HG03108 (cell line): ENCODE data around the gene RSPH10B2.
"Not testable (repeated sequence)": the region's sequence is repeated elsewhere in the genome, so short reads cannot be mapped to it uniquely, and the experiment has no call there.

Experiments used
- ATAC-seq: cut with Tn5 transposase; IDR thresholded peaks from one replicate; pipeline ENCODE4 v1.9.1; 2021; ENCODE audit warnings: moderate library complexity; ENCODE audit not compliant: unreplicated experiment

The RSPH10B2 gene

GRCh38 chr7:6837081-6837480, 83.2 kb downstream of the RSPH10B2 start:
- ATAC-seq, result not testable (repeated sequence)

GRCh38 chr7:6842278-6842921, 88.5 kb downstream of the RSPH10B2 start:
- not testable (repeated sequence) for ATAC-seq

- ATAC-seq, result not testable (repeated sequence)
Measured at GRCh38 chr7:6843092-6843491, 89.2 kb downstream of the RSPH10B2 start.

- not testable (repeated sequence) for ATAC-seq
Measured at GRCh38 chr7:6843654-6844053, 89.8 kb downstream of the RSPH10B2 start.

GRCh38 chr7:6845971-6846449, 92.1 kb downstream of the RSPH10B2 start:
- not testable (repeated sequence) for ATAC-seq

GRCh38 chr7:6847751-6848150, 93.8 kb downstream of the RSPH10B2 start:
- ATAC-seq, result not testable (repeated sequence)
